GM21367 (cell line): Measurements from ENCODE around the gene NYNRIN.

Experiments used
- ATAC-seq: cut with Tn5 transposase; IDR thresholded peaks from one replicate; pipeline ENCODE4 v1.9.1; 2021; ENCODE audit not compliant: unreplicated experiment

NYNRIN gene

GRCh38 chr14:24390701-24391468, 7.9 kb upstream of the NYNRIN start:
- no peak for ATAC-seq

- ATAC-seq: no peak
Measured at GRCh38 chr14:24392325-24393091, 6.3 kb upstream of the NYNRIN start.

- no peak for ATAC-seq
Measured at GRCh38 chr14:24394275-24394674, 4.5 kb upstream of the NYNRIN start.

GRCh38 chr14:24395609-24396582, 2.9 kb upstream of the NYNRIN start:
- ATAC-seq: no peak

GRCh38 chr14:24397639-24398292, 1.0 kb upstream of the NYNRIN start:
- ATAC-seq: no peak

GRCh38 chr14:24398293-24398652, 530 bp upstream of the NYNRIN start:
- ATAC-seq: no peak

GRCh38 chr14:24399447-24399822, 632 bp downstream of the NYNRIN start:
- ATAC-seq: no peak

- no peak for ATAC-seq
Measured at GRCh38 chr14:24399999-24400718, 1.4 kb downstream of the NYNRIN start.

- ATAC-seq: no peak
Measured at GRCh38 chr14:24401810-24402702, 3.3 kb downstream of the NYNRIN start.

GRCh38 chr14:24403294-24403998, 4.6 kb downstream of the NYNRIN start:
- no peak for ATAC-seq

GRCh38 chr14:24404814-24405213, 6.0 kb downstream of the NYNRIN start:
- no peak for ATAC-seq

GRCh38 chr14:24406416-24406815, 7.6 kb downstream of the NYNRIN start:
- no peak for ATAC-seq

GRCh38 chr14:24407608-24408325, 9.0 kb downstream of the NYNRIN start:
- no peak for ATAC-seq

GRCh38 chr14:24408764-24409163, 10.0 kb downstream of the NYNRIN start:
- no peak for ATAC-seq

- no peak for ATAC-seq
Measured at GRCh38 chr14:24409192-24409591, 10.4 kb downstream of the NYNRIN start.

- ATAC-seq: no peak
Measured at GRCh38 chr14:24409956-24410355, 11.2 kb downstream of the NYNRIN start.

- ATAC-seq: no peak
Measured at GRCh38 chr14:24411443-24412389, 12.9 kb downstream of the NYNRIN start.
